Adrenal gland (tissue), 12 donors: ENCODE measurements around the gene IKZF3. TPM values are rescaled to one million over a fixed set of nuclear protein-coding genes. Genes with fewer than 3 reads are reported as not detected.

ENCODE experiments used
- DNase-seq, 7 donors: peaks; one replicate each; pipeline ENCODE4 v3.0.0-alpha.2; 2019 to 2020
- H3K27ac ChIP-seq, 5 donors: fragments of 200-600 bp; sonication (generic) in 4 of 5; 1 replicate in 3 of 5; 2 replicates in 2 of 5; pipeline versions ENCODE4 v1.5.1 to v1.8.0; 2016 to 2020; ENCODE audit warnings: mild to moderate bottlenecking in 1 of 5
- H3K27me3 ChIP-seq: fragments of 200-600 bp; 2 replicates; pipeline ENCODE4 v1.8.0; 2021
- H3K36me3 ChIP-seq, 2 donors: fragments of 200-600 bp; replicated peaks in 1 of 2; 1 replicate in 1 of 2; 2 replicates in 1 of 2; pipeline versions ENCODE4 v1.5.1 to v1.8.0; 2018 to 2022
- H3K4me1 ChIP-seq, 2 donors: fragments of 200-600 bp; replicated peaks in 1 of 2; 1 replicate in 1 of 2; 2 replicates in 1 of 2; pipeline versions ENCODE4 v1.5.1 to v1.8.0; 2018 to 2021
- H3K4me3 ChIP-seq, 4 donors: fragments of 200-600 bp; sonication (generic) in 3 of 4; one replicate each; pipeline ENCODE4 v1.5.1; 2016 to 2018
- H3K9me3 ChIP-seq, 3 donors: fragments of 200-600 bp; sonication (generic) in 1 of 3; replicated peaks in 1 of 3; 1 replicate in 2 of 3; 2 replicates in 1 of 3; pipeline versions ENCODE4 v1.5.1 to v1.8.0; 2016 to 2021
- POLR2A ChIP-seq, 2 donors: fragments of 450-650 bp; IDR thresholded peaks; one replicate each; pipeline ENCODE4 v1.6.1; 2017; ENCODE audit warnings: antibody characterized with exemption in 2 of 2, mild to moderate bottlenecking in 2 of 2, moderate library complexity in 1 of 2
- WGBS, 4 donors: extraction: QIAGEN DNeasy Blood & Tissue Kit in 2 of 4; methylation state at CpG; one replicate each; pipeline versions ENCODE4 v1.1.5 to v1.1.7; 2013 to 2017; 5-methylcytosine and 5-hydroxymethylcytosine counted together
- intact Hi-C, 2 donors: fragments of 100-400 bp; cut with DNase I; formaldehyde crosslinking; loops; one replicate each; pipeline versions ENCODE4 v1.14.1 to v1.15.0; 2022 to 2023
- polyA plus RNA-seq, 3 donors: library from polyadenylated mRNA; stranded (reverse); fragments of 200-250 nt in 2 of 3; fragments of 350-450 nt in 1 of 3; fragmentation: Illumina TruSeq in 1 of 3; extraction: RNeasy Lipid Tissue Mini Kit (QIAGEN cat#74804) in 1 of 3; gene quantifications; one replicate each; pipeline ENCODE4 v1.2.3, GENCODE V29; 2013 to 2014
- total RNA-seq, 9 donors: library from RNA; depleted of rRNA in 4 of 9; stranded (reverse); fragments of >200 nt in 4 of 9; fragments of 120-200 nt in 1 of 9; fragmentation: NEBNext Ultra II Directional in 1 of 9; extraction: Animal tissue kit (Norgen Biotek cat#: 25700) in 1 of 9; gene quantifications; one replicate each; pipeline versions ENCODE4 v1.1.0 to v1.2.4, GENCODE V29; 2013 to 2023
- TF ChIP-seq, protein P1 (sequence below), 6 experiments: fragments of 450-650 bp in 4 of 6; fragments of 200-600 bp in 2 of 6; sonication (generic) in 1 of 6; IDR thresholded peaks; 1 replicate in 5 of 6; 2 replicates in 1 of 6; pipeline versions ENCODE4 v1.5.1 to v1.8.0; 2016 to 2021; ENCODE audit warnings: antibody characterized with exemption in 6 of 6, mild to moderate bottlenecking in 2 of 6, moderate library complexity in 1 of 6
- donor health status: healthy with polysubstance abuse.
- donor health status: Bipolar disorder and iron deficiency.
- donor health status: DM: yes; HTN: yes; CAD: no.
- donor health status: DM: no; HTN: no; CAD: no.
- donor health status: DM: no; HTN: no; CAD: no.
- donor health status: DM: yes; HTN: yes; CAD: no.

Gene IKZF3
- total and polyA plus RNA-seq, 12 donors = 0.06 to 3.6 (median 0.86) TPM

DNA sequence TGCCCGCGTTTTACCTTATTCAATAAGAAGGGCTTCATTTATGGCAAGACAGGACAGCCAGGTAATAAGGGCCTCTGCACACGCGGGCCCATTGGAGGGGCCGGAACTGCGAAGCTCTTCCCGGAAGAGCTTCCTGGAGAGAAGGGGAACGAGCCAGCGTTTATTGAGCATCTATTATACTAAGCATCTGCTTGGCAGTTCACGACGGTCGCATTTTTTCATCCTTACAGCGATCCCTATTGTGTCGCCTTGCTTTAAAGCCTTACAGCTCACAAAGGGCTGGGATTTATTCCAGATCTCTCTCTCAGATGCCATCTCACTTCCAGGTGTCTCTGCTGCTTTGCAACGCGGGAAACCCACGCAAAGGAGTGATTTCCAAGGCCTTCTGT lies 4.4 kb upstream of the IKZF3 start:
- 69 to 82% (median 75%) methylated on average over 17 of the region's 17 CpGs for WGBS, 4 donors
- Histone ChIP-seq H3K9me3 (no peaks in the 10 kb centered on the region), H3K27ac (no peak overlapping the region), H3K4me3 (no peak overlapping the region), H3K27me3 (peaks cover 64% of the 10 kb centered on the region), H3K4me1 (peaks cover 3 to 9% of the 10 kb centered on the region in 2 donors), H3K36me3 (no peaks in the 10 kb centered on the region)
- intact Hi-C loops = no loop called here
- DNase-seq = no peak
- TF ChIP-seq, protein P1, sequence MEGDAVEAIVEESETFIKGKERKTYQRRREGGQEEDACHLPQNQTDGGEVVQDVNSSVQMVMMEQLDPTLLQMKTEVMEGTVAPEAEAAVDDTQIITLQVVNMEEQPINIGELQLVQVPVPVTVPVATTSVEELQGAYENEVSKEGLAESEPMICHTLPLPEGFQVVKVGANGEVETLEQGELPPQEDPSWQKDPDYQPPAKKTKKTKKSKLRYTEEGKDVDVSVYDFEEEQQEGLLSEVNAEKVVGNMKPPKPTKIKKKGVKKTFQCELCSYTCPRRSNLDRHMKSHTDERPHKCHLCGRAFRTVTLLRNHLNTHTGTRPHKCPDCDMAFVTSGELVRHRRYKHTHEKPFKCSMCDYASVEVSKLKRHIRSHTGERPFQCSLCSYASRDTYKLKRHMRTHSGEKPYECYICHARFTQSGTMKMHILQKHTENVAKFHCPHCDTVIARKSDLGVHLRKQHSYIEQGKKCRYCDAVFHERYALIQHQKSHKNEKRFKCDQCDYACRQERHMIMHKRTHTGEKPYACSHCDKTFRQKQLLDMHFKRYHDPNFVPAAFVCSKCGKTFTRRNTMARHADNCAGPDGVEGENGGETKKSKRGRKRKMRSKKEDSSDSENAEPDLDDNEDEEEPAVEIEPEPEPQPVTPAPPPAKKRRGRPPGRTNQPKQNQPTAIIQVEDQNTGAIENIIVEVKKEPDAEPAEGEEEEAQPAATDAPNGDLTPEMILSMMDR (IDR thresholded peaks at IDR 0.05) = no peak
- TF ChIP-seq POLR2A (IDR thresholded peaks at IDR 0.05) = no peak

DNA sequence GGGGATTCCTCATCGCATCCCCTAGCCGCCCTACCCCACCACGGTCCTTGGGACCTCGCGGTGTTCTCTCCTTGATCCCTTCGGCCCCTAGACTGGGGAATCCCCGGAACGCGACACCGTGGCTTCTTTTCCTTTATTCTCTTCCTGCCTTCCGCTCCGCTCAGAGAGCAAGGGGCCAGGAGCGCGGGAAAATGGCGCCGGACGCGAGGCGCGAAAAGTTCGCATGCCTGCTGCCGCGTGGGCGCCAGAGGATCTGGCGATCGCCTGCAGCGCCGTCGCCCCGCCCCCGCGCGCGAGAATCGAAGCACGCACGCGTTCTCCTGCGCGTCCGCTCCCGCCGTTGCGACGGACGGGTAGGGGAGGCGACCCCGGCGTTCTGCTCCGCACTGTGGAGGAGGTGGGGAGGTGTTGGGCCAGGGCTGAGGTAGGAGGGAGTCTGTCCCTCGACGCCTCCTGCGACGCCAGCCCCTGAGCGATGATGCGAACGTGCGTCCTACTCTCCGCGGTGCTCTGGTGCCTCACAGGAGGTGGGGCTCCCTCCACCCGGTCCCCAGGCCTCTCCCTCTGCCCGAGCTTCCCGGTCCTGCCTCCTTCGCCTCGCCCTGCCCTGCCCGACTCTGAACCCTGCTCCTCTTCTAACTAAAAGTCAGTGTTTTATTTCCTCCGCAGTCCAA lies 3.9 kb upstream of the IKZF3 start, which contains the start of gene ZPBP2:
TSS of gene ZPBP2 (plus strand) at position 323 of the 674 bp plus-strand sequence. CDS start at position 476, 153 bp downstream.
- Histone ChIP-seq H3K27me3 (peaks cover 64% of the 10 kb centered on the region), H3K9me3 (no peaks in the 10 kb centered on the region), H3K27ac (no peak within 1 kb of the TSS), H3K4me3 (no peak within 1 kb of the TSS), H3K4me1 (peaks cover 3 to 9% of the 10 kb centered on the region in 2 donors), H3K36me3 (no peaks in the 10 kb centered on the region)
- DNase-seq = no peak
- TF ChIP-seq POLR2A (IDR thresholded peaks at IDR 0.05) = no peak
- TF ChIP-seq, protein P1 (IDR thresholded peaks at IDR 0.05) = no peak
- intact Hi-C loops = no loop called here
- 18 to 47% (median 36%) methylated on average over 22 to 67 of the region's 67 CpGs for WGBS, 4 donors

DNA sequence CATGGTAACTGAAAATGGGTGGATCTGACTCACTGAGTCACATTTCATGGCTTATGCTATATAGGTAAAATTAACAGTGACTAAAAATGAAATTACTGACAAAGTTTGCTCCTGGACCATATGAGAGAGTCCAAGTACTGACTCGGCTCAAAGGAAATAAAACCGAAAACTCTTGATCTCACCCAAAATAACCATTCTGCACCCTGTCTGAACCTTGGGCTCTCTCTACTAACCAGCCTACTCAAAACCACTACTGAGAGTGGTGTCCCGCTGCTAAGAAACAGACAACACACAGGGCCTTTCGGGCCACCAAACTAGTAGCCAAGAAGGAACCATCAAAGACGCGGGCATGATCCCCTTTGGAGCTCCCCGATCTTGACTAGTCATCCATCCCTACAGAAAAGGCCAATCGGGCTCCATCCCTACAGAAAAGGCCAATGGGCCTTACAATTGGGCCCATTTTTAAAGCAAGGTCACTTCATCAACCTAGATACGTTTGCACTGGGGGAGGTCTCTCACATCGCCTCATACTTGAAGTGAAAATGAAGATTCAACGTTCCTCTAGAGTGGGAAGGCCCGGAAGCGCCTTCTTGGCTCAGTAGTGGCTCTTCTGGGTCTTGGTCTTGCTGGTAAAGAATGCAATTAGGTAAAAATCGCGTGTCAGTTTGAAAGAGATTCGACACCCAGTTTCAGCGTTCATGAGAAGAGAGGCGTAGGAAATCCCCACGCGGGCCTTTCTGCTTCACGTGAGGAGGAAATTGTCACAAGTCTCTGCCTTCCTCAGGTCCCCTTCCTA lies 3.2 kb upstream of the IKZF3 start:
- no peak for TF ChIP-seq POLR2A (IDR thresholded peaks at IDR 0.05)
- TF ChIP-seq, protein P1 (IDR thresholded peaks at IDR 0.05) = no peak
- H3K4me3 ChIP-seq = no peak overlapping the region
- no peak for DNase-seq
- H3K27me3 ChIP-seq = peaks cover 68% of the 10 kb centered on the region
- peaks cover 3 to 9% of the 10 kb centered on the region in 2 donors for H3K4me1 ChIP-seq
- intact Hi-C loops = no loop called here
- no peak overlapping the region for H3K27ac ChIP-seq
- no peaks in the 10 kb centered on the region for H3K36me3 ChIP-seq
- whole genome bisulfite sequencing, 4 donors = 74 to 88% (median 81%) methylated on average over 20 to 21 of the region's 21 CpGs
- no peaks in the 10 kb centered on the region for H3K9me3 ChIP-seq

DNA sequence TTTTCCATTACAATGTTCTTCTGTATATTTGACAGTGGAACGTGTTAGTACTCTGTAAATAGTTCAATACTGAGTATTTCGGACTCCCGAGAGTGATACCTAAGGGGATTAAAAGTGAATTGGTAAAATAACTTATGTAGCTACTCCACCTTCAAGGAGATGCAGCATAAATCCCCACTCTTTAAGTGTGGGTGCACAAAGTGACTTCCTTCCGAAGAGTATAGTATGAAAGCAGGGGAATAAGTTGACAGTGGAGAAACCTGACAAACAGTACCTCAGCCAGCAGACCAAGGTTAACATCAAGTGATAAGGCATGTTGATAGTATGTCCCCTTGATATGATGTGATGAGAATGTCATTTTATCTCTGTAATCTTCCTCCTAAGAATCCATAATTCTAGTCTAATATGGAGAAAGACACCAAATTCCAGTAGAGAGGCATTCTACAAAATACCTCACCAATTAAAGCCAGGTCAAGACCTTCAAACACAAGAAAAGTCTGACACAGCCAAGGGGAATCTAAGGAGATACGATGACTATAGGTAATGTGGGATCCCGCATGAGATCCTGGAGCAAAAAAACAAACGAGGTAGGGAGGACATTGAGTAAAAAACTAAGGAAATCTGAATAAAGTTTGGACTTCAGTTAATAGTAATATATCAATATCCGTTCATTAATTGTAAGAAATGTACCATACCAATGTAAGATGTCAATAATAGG lies 2.1 kb upstream of the IKZF3 start:
- no peaks in the 10 kb centered on the region for H3K9me3 ChIP-seq
- no peak overlapping the region for H3K4me3 ChIP-seq
- H3K36me3 ChIP-seq = no peaks in the 10 kb centered on the region
- TF ChIP-seq, protein P1 (IDR thresholded peaks at IDR 0.05) = no peak
- no peak for TF ChIP-seq POLR2A (IDR thresholded peaks at IDR 0.05)
- intact Hi-C loops = no loop called here
- WGBS, 4 donors = 79 to 85% (median 82%) methylated on average over 8 of the region's 8 CpGs
- H3K4me1 ChIP-seq = peaks cover 3 to 9% of the 10 kb centered on the region in 2 donors
- H3K27ac ChIP-seq = no peak overlapping the region
- DNase-seq = no peak
- peaks cover 75% of the 10 kb centered on the region for H3K27me3 ChIP-seq
